Heart right ventricle (tissue), 16 donors: ENCODE results near the gene PLA2G4C. TPM values are rescaled to one million over a fixed set of nuclear protein-coding genes. Genes with fewer than 3 reads are reported as not detected.

Experiments
- ATAC-seq, 8 donors: fragments of 200-7000 bp; cut with Tn5 transposase; one replicate each; pipeline ENCODE4 v1.9.1; 2020; ENCODE audit warnings: mild to moderate bottlenecking in 8 of 8, moderate library complexity in 8 of 8, moderate number of reproducible peaks in 1 of 8
- DNase-seq, 2 donors: peaks; one replicate each; pipeline ENCODE4 v3.0.0-alpha.2; 2020
- H3K27ac ChIP-seq, 10 donors: fragments of 200-600 bp; sonication (generic) in 2 of 10; one replicate each; pipeline versions ENCODE4 v1.5.0 to v1.8.0; 2020 to 2022; ENCODE audit warnings: mild to moderate bottlenecking in 3 of 10
- H3K27me3 ChIP-seq, 7 donors: fragments of 200-600 bp; one replicate each; pipeline ENCODE4 v1.8.0; 2021 to 2022; ENCODE audit warnings: mild to moderate bottlenecking in 2 of 7
- H3K36me3 ChIP-seq, 9 donors: fragments of 200-600 bp; sonication (generic) in 1 of 9; one replicate each; pipeline versions ENCODE4 v1.5.0 to v1.8.0; 2020 to 2022; ENCODE audit warnings: mild to moderate bottlenecking in 2 of 9
- H3K4me1 ChIP-seq, 9 donors: fragments of 200-600 bp; sonication (generic) in 1 of 9; one replicate each; pipeline versions ENCODE4 v1.5.0 to v1.8.0; 2020 to 2022; ENCODE audit warnings: mild to moderate bottlenecking in 4 of 9
- H3K4me3 ChIP-seq, 10 donors: fragments of 200-600 bp; sonication (generic) in 2 of 10; one replicate each; pipeline versions ENCODE4 v1.5.0 to v1.8.0; 2020 to 2022; ENCODE audit warnings: mild to moderate bottlenecking in 7 of 10, moderate library complexity in 2 of 10
- H3K9me3 ChIP-seq, 11 donors: fragments of 200-600 bp in 10 of 11; sonication (generic) in 2 of 11; one replicate each; pipeline versions ENCODE4 v1.5.0 to v1.8.0; 2013 to 2022; ENCODE audit warnings: mild to moderate bottlenecking in 2 of 11, control low read depth in 1 of 11, moderate library complexity in 1 of 11
- CTCF ChIP-seq, 9 donors: fragments of 200-600 bp; sonication (generic) in 2 of 9; IDR thresholded peaks; one replicate each; pipeline versions ENCODE4 v1.5.0 to v1.8.0; 2021 to 2022; ENCODE audit warnings: antibody characterized with exemption in 9 of 9, mild to moderate bottlenecking in 5 of 9, moderate library complexity in 1 of 9
- WGBS, 2 donors: extraction: QIAGEN DNeasy Blood & Tissue Kit; methylation state at CpG; one replicate each; pipeline ENCODE4 v1.1.7; 2013; ENCODE audit warnings: inconsistent platforms in 1 of 2; 5-methylcytosine and 5-hydroxymethylcytosine counted together
- intact Hi-C, 10 donors: fragments of 100-400 bp; cut with DNase I; formaldehyde crosslinking; loops; one replicate each; pipeline versions ENCODE4 v1.11.1 to v1.14.2; 2022
- polyA plus RNA-seq, 2 donors: library from polyadenylated mRNA; stranded (reverse); fragments of 200-250 nt; gene quantifications; one replicate each; pipeline ENCODE4 v1.2.3, GENCODE V29; 2013
- total RNA-seq, 10 donors: library from RNA; stranded (reverse); fragmentation: NEBNext Ultra II Directional in 3 of 10; extraction: Animal tissue kit (Norgen Biotek cat#: 25700) in 3 of 10; gene quantifications; one replicate each; pipeline versions ENCODE4 v1.2.1 to v1.2.4, GENCODE V29; 2021 to 2023
- donor health status: Arrhythmogenic right ventricular cardiomyopathy.
- donor health status: ischemic (EF 13 %, LVEDD 7.1; RV severe dilation, severe dysfunction).
- donor health status: healthy with polysubstance abuse.
- donor health status: DM: no; HTN: yes; CAD: no.
- donor health status: DM: no; HTN: no; CAD: no.
- donor health status: ischemic (EF 25% LVEDD 6.9; RV normal size, moderate dysfunction).
- donor health status: ischemic (EF 25% LVEDD 5.7; RV mildly dilated, moderate dysfunction).
- donor health status: healthy.
- donor health status: DM: yes; HTN: yes; CAD: no.
- donor health status: Ischemic cardiomyopathy.
- donor health status: ischemic (EF 35%, LVEDD 5.7; RV mildly dilated, moderate dysfunction).
- donor health status: nonischemic (EF 11% LVEDD 7.7; RV severe dilation, severe dysfunction).
- donor health status: DM: yes; HTN: yes; CAD: no.
- donor health status: PGD.
- donor health status: ischemic (EF 29% LVEDD 5.4; RV normal size, mild dysfunction).
- donor health status: nonischemic (EF 23%, LVEDD 6.1; RV moderate dilation, normal function).

The PLA2G4C gene
- total and polyA plus RNA-seq, 12 donors, result 15.0 to 71.2 (median 46.3) TPM

GRCh38 chr19:48029431-48029830, 81.2 kb downstream of the PLA2G4C start:
- no peak overlapping the region for H3K27ac ChIP-seq
- no peak for TF ChIP-seq CTCF (IDR thresholded peaks at IDR 0.05)
- DNase-seq (no peak), ATAC-seq (no peak)
- 71 to 73% methylated on average over 7 of the region's 7 CpGs for WGBS, 2 donors
- no peaks in the 10 kb centered on the region for H3K4me1 ChIP-seq
- no peaks in the 10 kb centered on the region for H3K9me3 ChIP-seq
- intact Hi-C loops, result no loop called here
- no peak overlapping the region for H3K4me3 ChIP-seq
- H3K36me3 ChIP-seq, result no peaks in the 10 kb centered on the region
- H3K27me3 ChIP-seq, result peaks cover 0 to 40% (median 21%) of the 10 kb centered on the region in 7 donors

- peaks cover 0 to 32% (median 12%) of the 10 kb centered on the region in 7 donors for H3K27me3 ChIP-seq
- no peaks in the 10 kb centered on the region for H3K4me1 ChIP-seq
- no peaks in the 10 kb centered on the region for H3K9me3 ChIP-seq
- no peaks in the 10 kb centered on the region for H3K36me3 ChIP-seq
- no peak for TF ChIP-seq CTCF (IDR thresholded peaks at IDR 0.05)
- no peak overlapping the region for H3K27ac ChIP-seq
- no peak overlapping the region for H3K4me3 ChIP-seq
- ATAC-seq (no peak), DNase-seq (no peak)
- WGBS, 2 donors, result 70 to 72% methylated on average over 3 of the region's 3 CpGs
- intact Hi-C loops, result no loop called here
Measured at GRCh38 chr19:48025480-48025879, 85.1 kb downstream of the PLA2G4C start.

GRCh38 chr19:48023518-48023917, 87.1 kb downstream of the PLA2G4C start:
- no peak for DNase-seq
- no peaks in the 10 kb centered on the region for H3K36me3 ChIP-seq
- peaks cover 0 to 22% (median 9%) of the 10 kb centered on the region in 7 donors for H3K27me3 ChIP-seq
- no peak overlapping the region for H3K27ac ChIP-seq
- no peak overlapping the region for H3K4me3 ChIP-seq
- 92 to 93% methylated on average over 3 of the region's 3 CpGs for WGBS, 2 donors
- ATAC-seq, result no peak
- no peak for TF ChIP-seq CTCF (IDR thresholded peaks at IDR 0.05)
- H3K9me3 ChIP-seq, result no peaks in the 10 kb centered on the region
- H3K4me1 ChIP-seq, result no peaks in the 10 kb centered on the region
- intact Hi-C loops, result no loop called here

- WGBS, 2 donors, result 53 to 54% methylated on average over 2 of the region's 2 CpGs
- Histone ChIP-seq H3K27me3 (peaks cover 0 to 27% (median 9%) of the 10 kb centered on the region in 7 donors), H3K27ac (no peak overlapping the region), H3K36me3 (no peaks in the 10 kb centered on the region), H3K4me3 (no peak overlapping the region), H3K4me1 (no peaks in the 10 kb centered on the region), H3K9me3 (no peaks in the 10 kb centered on the region)
- ATAC-seq, result no peak
- TF ChIP-seq CTCF (IDR thresholded peaks at IDR 0.05), result no peak
- DNase-seq, result no peak
- intact Hi-C loops, result no loop called here
Measured at GRCh38 chr19:48023011-48023410, 87.6 kb downstream of the PLA2G4C start.
